ENCODE measurements around the gene PKD1L1.

PKD1L1 gene

GRCh38 chr7:47852330-47853245, 95.7 kb downstream of the PKD1L1 start:
- Histone ChIP-seq H3K27me3 (ENCODE audit: insufficient read depth, poor library complexity, severe bottlenecking) (no peaks in the 10 kb centered on the region), H3K4me3 (ENCODE audit: severe bottlenecking) (no peak overlapping the region), H3K4me1 (ENCODE audit: insufficient read depth, poor library complexity, severe bottlenecking) (no peaks in the 10 kb centered on the region), H3K36me3 (ENCODE audit: low read depth) (no peaks in the 10 kb centered on the region), H3K9me3 (ENCODE audit: severe bottlenecking) (no peaks in the 10 kb centered on the region), H3K27ac (ENCODE audit: poor library complexity, severe bottlenecking) (no peak overlapping the region)
- TF ChIP-seq CTCF (IDR thresholded peaks at IDR 0.05; ENCODE audit: poor library complexity, severe bottlenecking), result no peak
- DNase-seq (ENCODE audit: low spot score) (no peak), ATAC-seq (ENCODE audit: low read depth) (no peak)

GRCh38 chr7:47847207-47847606, 101.1 kb downstream of the PKD1L1 start:
- ATAC-seq (ENCODE audit: low read depth) (no peak), DNase-seq (ENCODE audit: low spot score) (no peak)
- H3K27me3 ChIP-seq (ENCODE audit: insufficient read depth, poor library complexity, severe bottlenecking), result no peaks in the 10 kb centered on the region
- H3K9me3 ChIP-seq (ENCODE audit: severe bottlenecking), result no peaks in the 10 kb centered on the region
- H3K4me1 ChIP-seq (ENCODE audit: insufficient read depth, poor library complexity, severe bottlenecking), result peaks cover 10% of the 10 kb centered on the region
- H3K4me3 ChIP-seq (ENCODE audit: severe bottlenecking), result no peak overlapping the region
- no peaks in the 10 kb centered on the region for H3K36me3 ChIP-seq (ENCODE audit: low read depth)
- no peak overlapping the region for H3K27ac ChIP-seq (ENCODE audit: poor library complexity, severe bottlenecking)
- no peak for TF ChIP-seq CTCF (IDR thresholded peaks at IDR 0.05; ENCODE audit: poor library complexity, severe bottlenecking)

- no peak for TF ChIP-seq CTCF (IDR thresholded peaks at IDR 0.05; ENCODE audit: poor library complexity, severe bottlenecking)
- DNase-seq (ENCODE audit: low spot score) (no peak), ATAC-seq (ENCODE audit: low read depth) (peak; percentile 69; the same call in 2 of the 3 replicates)
- H3K27me3 ChIP-seq (ENCODE audit: insufficient read depth, poor library complexity, severe bottlenecking), result no peaks in the 10 kb centered on the region
- no peak overlapping the region for H3K27ac ChIP-seq (ENCODE audit: poor library complexity, severe bottlenecking)
- no peaks in the 10 kb centered on the region for H3K36me3 ChIP-seq (ENCODE audit: low read depth)
- H3K4me3 ChIP-seq (ENCODE audit: severe bottlenecking), result no peak overlapping the region
- no peaks in the 10 kb centered on the region for H3K9me3 ChIP-seq (ENCODE audit: severe bottlenecking)
- peaks cover 10% of the 10 kb centered on the region for H3K4me1 ChIP-seq (ENCODE audit: insufficient read depth, poor library complexity, severe bottlenecking)
Measured at GRCh38 chr7:47846138-47846836, 102.0 kb downstream of the PKD1L1 start.

GRCh38 chr7:47844311-47844710, 104.0 kb downstream of the PKD1L1 start:
- ATAC-seq (ENCODE audit: low read depth) (no peak), DNase-seq (ENCODE audit: low spot score) (no peak)
- Histone ChIP-seq H3K36me3 (ENCODE audit: low read depth) (no peaks in the 10 kb centered on the region), H3K27ac (ENCODE audit: poor library complexity, severe bottlenecking) (no peak overlapping the region), H3K27me3 (ENCODE audit: insufficient read depth, poor library complexity, severe bottlenecking) (no peaks in the 10 kb centered on the region), H3K4me1 (ENCODE audit: insufficient read depth, poor library complexity, severe bottlenecking) (peaks cover 10% of the 10 kb centered on the region), H3K4me3 (ENCODE audit: severe bottlenecking) (no peak overlapping the region), H3K9me3 (ENCODE audit: severe bottlenecking) (no peaks in the 10 kb centered on the region)
- no peak for TF ChIP-seq CTCF (IDR thresholded peaks at IDR 0.05; ENCODE audit: poor library complexity, severe bottlenecking)
